Endothelial cell of umbilical vein (primary cell): Measurements from ENCODE around the gene KATNB1. TPM values are rescaled to one million over a fixed set of nuclear protein-coding genes. Genes with fewer than 3 reads are reported as not detected.

ENCODE experiments used
- BruUV-seq: library from RNA; stranded (reverse); fragments of 400-500 nt; replicated peaks from 2 replicates; lab custom pipeline; 2021; lab: Mats Ljungman, UMichigan
- CTCF ChIA-PET: fragments of 300-600, 350-600 bp; sonication (Branson Sonifier 250); formaldehyde crosslinking; loops from one replicate; lab custom pipeline; 2021; ENCODE audit warnings: antibody characterized with exemption, inconsistent platforms; lab: Charles Lee
- POLR2A ChIA-PET: fragments of 300-600, 350-600 bp; sonication (Branson Sonifier 250); formaldehyde crosslinking; loops from one replicate; lab custom pipeline; 2021; ENCODE audit warnings: antibody characterized with exemption, inconsistent platforms; lab: Charles Lee
- DNase-seq: peaks from one replicate; pipeline ENCODE4 v3.0.0-alpha.2; 2011; ENCODE audit warnings: low read depth, low spot score
- FAIRE-seq: peaks from 2 replicates; lab custom pipeline; 2011; peaks lifted over from hg19 to GRCh38; lab: Jason Lieb, UNC
- H2AFZ ChIP-seq: 2 replicates; pipeline ENCODE4 v1.6.0; 2012; ENCODE audit warnings: low read depth, low read length, control low read depth, inconsistent platforms
- H3K27ac ChIP-seq: 2 replicates; pipeline ENCODE4 v1.5.1; 2011; ENCODE audit warnings: low read depth, mild to moderate bottlenecking, control low read depth, low read length, moderate library complexity; ENCODE audit not compliant: insufficient read depth
- H3K27me3 ChIP-seq, 2 experiments: 2 replicates each; pipeline versions ENCODE4 v1.6.0 to v1.6.1; 2011; ENCODE audit warnings: low read length in 2 of 2, mixed read lengths in 1 of 2; ENCODE audit not compliant: control insufficient read depth in 2 of 2, insufficient read depth in 2 of 2
- H3K36me3 ChIP-seq, 2 experiments: 2 replicates in 1 of 2; 3 replicates in 1 of 2; pipeline ENCODE4 v1.5.1; 2011; ENCODE audit warnings: low read length in 2 of 2, mild to moderate bottlenecking in 1 of 2, moderate library complexity in 1 of 2; ENCODE audit not compliant: control insufficient read depth in 2 of 2, insufficient read depth in 2 of 2; ENCODE audit errors: extremely low read depth in 1 of 2
- H3K4me1 ChIP-seq: 3 replicates; pipeline ENCODE4 v1.5.1; 2011; ENCODE audit warnings: mild to moderate bottlenecking, low read length; ENCODE audit not compliant: control insufficient read depth, insufficient read depth; ENCODE audit errors: extremely low read depth
- H3K4me2 ChIP-seq: 2 replicates; pipeline ENCODE4 v1.6.1; 2011; ENCODE audit warnings: low read length, control low read depth, mixed read lengths; ENCODE audit not compliant: insufficient read depth
- H3K4me3 ChIP-seq, 3 experiments: fragments of 200-600 bp in 1 of 3; sonication (generic), shearing (Covaris generic) in 1 of 3; replicated peaks in 1 of 3; 2 replicates each; pipeline ENCODE4 v1.5.1; 2011 to 2016; ENCODE audit warnings: control low read depth in 3 of 3, low read length in 3 of 3, mild to moderate bottlenecking in 2 of 3, inconsistent platforms in 1 of 3, low read depth in 1 of 3, moderate library complexity in 1 of 3; ENCODE audit not compliant: insufficient read depth in 1 of 3
- H3K79me2 ChIP-seq: 2 replicates; pipeline ENCODE4 v1.6.0; 2012; ENCODE audit warnings: low read length, inconsistent platforms; ENCODE audit not compliant: control insufficient read depth, insufficient read depth
- H3K9ac ChIP-seq: replicated peaks from 2 replicates; pipeline ENCODE3; 2011; ENCODE audit warnings: low read length, control low read depth; ENCODE audit not compliant: insufficient read depth; ENCODE audit errors: extremely low read depth
- H3K9me1 ChIP-seq: replicated peaks from 3 replicates; pipeline ENCODE4 v1.6.0; 2011; ENCODE audit warnings: mild to moderate bottlenecking, low read length; ENCODE audit not compliant: control insufficient read depth, insufficient read depth; ENCODE audit errors: extremely low read depth
- H3K9me3 ChIP-seq: replicated peaks from 2 replicates; pipeline ENCODE4 v1.5.1; 2012; ENCODE audit warnings: low read length, inconsistent platforms; ENCODE audit not compliant: control insufficient read depth, insufficient read depth
- H4K20me1 ChIP-seq: replicated peaks from 2 replicates; pipeline ENCODE3; 2011; ENCODE audit warnings: mild to moderate bottlenecking, low read length; ENCODE audit not compliant: control insufficient read depth, insufficient read depth; ENCODE audit errors: extremely low read depth
- CTCF ChIP-seq, 2 donors: IDR thresholded peaks; 1 replicate in 1 of 2; 2 replicates in 1 of 2; pipeline ENCODE4 v1.5.1; 2011; ENCODE audit warnings: low read length in 2 of 2, mild to moderate bottlenecking in 2 of 2, moderate library complexity in 2 of 2, control low read depth in 1 of 2, inconsistent platforms in 1 of 2, low read depth in 1 of 2; ENCODE audit not compliant: insufficient read depth in 1 of 2; ENCODE audit errors: extremely low read depth in 1 of 2
- EZH2 ChIP-seq: IDR thresholded peaks from 2 replicates; pipeline ENCODE4 v1.6.1; 2012; ENCODE audit warnings: borderline replicate concordance, low read depth, mild to moderate bottlenecking, moderate library complexity, low read length, inconsistent platforms; ENCODE audit not compliant: severe bottlenecking
- FOS ChIP-seq: IDR thresholded peaks from 2 replicates; pipeline ENCODE4 v1.6.1; 2011; ENCODE audit warnings: mild to moderate bottlenecking, low read length, moderate library complexity, borderline replicate concordance; ENCODE audit not compliant: insufficient read depth
- GATA2 ChIP-seq: IDR thresholded peaks from 2 replicates; pipeline ENCODE4 v1.7.0; 2011; ENCODE audit warnings: low read depth, mild to moderate bottlenecking, moderate library complexity, mixed read lengths, low read length; ENCODE audit not compliant: insufficient read length, insufficient read depth
- JUN ChIP-seq: IDR thresholded peaks from 2 replicates; pipeline ENCODE4 v1.6.1; 2011; ENCODE audit warnings: borderline replicate concordance, low read depth; ENCODE audit not compliant: insufficient read length, insufficient read depth
- MAX ChIP-seq: IDR thresholded peaks from 2 replicates; pipeline ENCODE4 v1.6.1; 2011; ENCODE audit not compliant: insufficient read depth, insufficient read length
- MYC ChIP-seq: IDR thresholded peaks from one replicate; pipeline ENCODE4 v1.6.1; 2011; ENCODE audit warnings: mild to moderate bottlenecking, low read depth, low read length
- POLR2A ChIP-seq: IDR thresholded peaks from 2 replicates; pipeline ENCODE4 v1.6.1; 2012; ENCODE audit warnings: low read depth, mild to moderate bottlenecking, control low read depth, low read length
- POLR2AphosphoS5 ChIP-seq: IDR thresholded peaks from 2 replicates; pipeline ENCODE4 v1.6.1; 2012; ENCODE audit warnings: low read depth, mild to moderate bottlenecking, control low read depth, low read length, moderate library complexity; ENCODE audit not compliant: insufficient read depth
- dilution Hi-C: fragments of 300-500 bp; cut with MboI; formaldehyde crosslinking; loops from one replicate; pipeline ENCODE4 v1.15.0; 2019; ENCODE audit warnings: low sequenced_read_pairs; ENCODE audit not compliant: extremely low pct_ligation_motif_present
- intact Hi-C: fragments of 100-400 bp; cut with micrococcal nuclease; formaldehyde crosslinking; loops from one replicate; pipeline ENCODE4 v1.10.0; 2022
- polyA plus RNA-seq, 4 experiments: library from polyadenylated mRNA; depleted of rRNA in 3 of 4; stranded (reverse) in 3 of 4; unstranded in 1 of 4; fragments of >200 nt; gene quantifications; 2 replicates each; pipeline versions ENCODE4 v1.2.1 to v1.2.3, GENCODE V29; 2011 to 2012; ENCODE audit warnings: missing spikeins in 1 of 4
- total RNA-seq: library from RNA; stranded (reverse); gene quantifications from 2 replicates; pipeline ENCODE4 v1.2.3, GENCODE V29; 2021

KATNB1 gene
- total and polyA plus RNA-seq, 2 donors (not counting 3 experiments of a cell fraction or from before 2014, with no cell fraction given), result 25.9 to 35.9 TPM

- Histone ChIP-seq H3K79me2 (peaks cover 14% of the 10 kb centered on the region), H3K9ac (no peak overlapping the region), H3K4me2 (no peak overlapping the region), H3K9me1 (no peaks in the 10 kb centered on the region), H3K4me1 (peaks cover 34% of the 10 kb centered on the region), H3K27ac (no peak overlapping the region), H3K9me3 (no peaks in the 10 kb centered on the region), H3K36me3 (no peaks in the 10 kb centered on the region), H4K20me1 (no peaks in the 10 kb centered on the region), H3K4me3 (no peak overlapping the region), H3K27me3 (no peaks in the 10 kb centered on the region), H2AFZ (no peak overlapping the region)
- dilution Hi-C loops (no loop called here), intact Hi-C loops (loop anchor here (5.0 kb wide), 1 partner anchor 88 kb away; no protein-coding TSS in a partner anchor)
- FAIRE-seq, result no peak
- ChIA-PET CTCF (interaction anchor here (1.4 kb wide), 1 partner anchor 38 kb away, joined by 3 read pairs; no protein-coding TSS in a partner anchor), POLR2A (no interaction called here)
- BruUV-seq, result no TSS peak
- DNase-seq, result no peak
- TF ChIP-seq FOS, result no peak
Measured at GRCh38 chr16:57804111-57804837, 68.7 kb downstream of the KATNB1 start.

GRCh38 chr16:57805176-57805575 lies 69.6 kb downstream of the KATNB1 start:
- Histone ChIP-seq H3K4me1 (peaks cover 32% of the 10 kb centered on the region), H3K4me3 (no peak overlapping the region), H3K9me1 (no peaks in the 10 kb centered on the region), H3K36me3 (no peaks in the 10 kb centered on the region), H3K9me3 (no peaks in the 10 kb centered on the region), H3K27me3 (no peaks in the 10 kb centered on the region), H3K27ac (no peak overlapping the region), H2AFZ (no peak overlapping the region), H4K20me1 (no peaks in the 10 kb centered on the region), H3K79me2 (peaks cover 13% of the 10 kb centered on the region), H3K4me2 (no peak overlapping the region), H3K9ac (no peak overlapping the region)
- CTCF ChIA-PET, result interaction anchor here (1.4 kb wide), 1 partner anchor 39 kb away, joined by 3 read pairs; no protein-coding TSS in a partner anchor
- FAIRE-seq, result no peak
- DNase-seq, result no peak
- dilution Hi-C loops, result no loop called here
- POLR2A ChIA-PET, result no interaction called here
- TF ChIP-seq GATA2 (no peak), CTCF (IDR thresholded peaks at IDR 0.05; ENCODE audit: extremely low read depth in 1 of 2, insufficient read depth in 1 of 2, low read depth in 1 of 2, low read length in 2 of 2) (no peak), MYC (no peak), MAX (no peak), FOS (no peak), POLR2AphosphoS5 (no peak), EZH2 (no peak), JUN (no peak), POLR2A (no peak)
- no TSS peak for BruUV-seq
- intact Hi-C loops, result no loop called here
